AG20443 (cell line): ENCODE measurements around the gene NAPEPLD.
"Not testable (repeated sequence)": the region's sequence is repeated elsewhere in the genome, so short reads cannot be mapped to it uniquely, and the experiment has no call there.

Experiments
- DNase-seq: peaks from one replicate; pipeline ENCODE4 v3.0.0; 2012; ENCODE audit warnings: low spot score, mixed read lengths

The NAPEPLD gene

GRCh38 chr7:103148994-103149807, at the start of gene NAPEPLD:
NAPEPLD (minus strand) TSS chr7:103149099; CDS start chr7:103128776, 20,323 bp downstream.
- peak; percentile 96 for DNase-seq

GRCh38 chr7:103198079-103198478, 49.2 kb upstream of the NAPEPLD start:
- DNase-seq, result not testable (repeated sequence)

GRCh38 chr7:103195364-103195763, 46.5 kb upstream of the NAPEPLD start:
- not testable (repeated sequence) for DNase-seq

- DNase-seq, result not testable (repeated sequence)
These were observed 23.7 kb upstream of the NAPEPLD start for GRCh38 chr7:103172415-103173146.

GRCh38 chr7:103171695-103172414, 23.0 kb upstream of the NAPEPLD start:
- not testable (repeated sequence) for DNase-seq

GRCh38 chr7:103166921-103167544, 18.1 kb upstream of the NAPEPLD start:
- DNase-seq, result not testable (repeated sequence)

GRCh38 chr7:103163087-103163825, 14.4 kb upstream of the NAPEPLD start:
- DNase-seq, result not testable (repeated sequence)

- DNase-seq, result peak; percentile 25
These were observed 13.7 kb upstream of the NAPEPLD start for GRCh38 chr7:103162641-103163040.

GRCh38 chr7:103161998-103162616, 13.2 kb upstream of the NAPEPLD start:
- DNase-seq, result not testable (repeated sequence)

- not testable (repeated sequence) for DNase-seq
These were observed 10.2 kb upstream of the NAPEPLD start for GRCh38 chr7:103159072-103159471.

- DNase-seq, result not testable (repeated sequence)
These were observed 6.6 kb upstream of the NAPEPLD start for GRCh38 chr7:103155331-103156024.

GRCh38 chr7:103154042-103154441, 5.1 kb upstream of the NAPEPLD start:
- no peak for DNase-seq

GRCh38 chr7:103152744-103153617, 4.1 kb upstream of the NAPEPLD start:
- not testable (repeated sequence) for DNase-seq

- not testable (repeated sequence) for DNase-seq
These were observed 3.2 kb upstream of the NAPEPLD start for GRCh38 chr7:103151993-103152676.

- no peak for DNase-seq
These were observed 1.3 kb upstream of the NAPEPLD start for GRCh38 chr7:103150192-103150591.

- no peak for DNase-seq
These were observed 895 bp upstream of the NAPEPLD start for GRCh38 chr7:103149808-103150180.

GRCh38 chr7:103148131-103148993, 537 bp downstream of the NAPEPLD start:
- no peak for DNase-seq
